ENCODE results near the gene CNIH3. TPM values are rescaled to one million over a fixed set of nuclear protein-coding genes. Genes with fewer than 3 reads are reported as not detected.
A peak's percentile ranks its signal among the peaks of the same experiment; 100 is the strongest.
"Not testable (repeated sequence)": the region's sequence is repeated elsewhere in the genome, so short reads cannot be mapped to it uniquely, and the experiment has no call there.

Gene CNIH3
- total RNA-seq, 6 donors from 2014 or later: 0.39 to 4.2 (median 2.1) TPM

- H3K9me3 ChIP-seq: no peaks in the 10 kb centered on the region
- H3K27me3 ChIP-seq: no peaks in the 10 kb centered on the region
- no peak overlapping the region for H3K27ac ChIP-seq
- no peak for ATAC-seq (ENCODE audit: low FRiP score in 2 of 2)
- H3K4me3 ChIP-seq: no peak overlapping the region
- H3K36me3 ChIP-seq: no peaks in the 10 kb centered on the region
- DNase-seq: no peak
- WGBS, 2 donors: 87 to 93% methylated on average over 6 to 8 of the region's 8 CpGs
- TF ChIP-seq CTCF (IDR thresholded peaks at IDR 0.05) (no peak), POLR2AphosphoS5 (IDR thresholded peaks at IDR 0.05) (no peak), POLR2A (IDR thresholded peaks at IDR 0.05) (no peak), EP300 (IDR thresholded peaks at IDR 0.05) (no peak)
- H3K4me1 ChIP-seq: no peaks in the 10 kb centered on the region
These were observed 88.1 kb downstream of the CNIH3 start for GRCh38 chr1:224704107-224704735.

DNA sequence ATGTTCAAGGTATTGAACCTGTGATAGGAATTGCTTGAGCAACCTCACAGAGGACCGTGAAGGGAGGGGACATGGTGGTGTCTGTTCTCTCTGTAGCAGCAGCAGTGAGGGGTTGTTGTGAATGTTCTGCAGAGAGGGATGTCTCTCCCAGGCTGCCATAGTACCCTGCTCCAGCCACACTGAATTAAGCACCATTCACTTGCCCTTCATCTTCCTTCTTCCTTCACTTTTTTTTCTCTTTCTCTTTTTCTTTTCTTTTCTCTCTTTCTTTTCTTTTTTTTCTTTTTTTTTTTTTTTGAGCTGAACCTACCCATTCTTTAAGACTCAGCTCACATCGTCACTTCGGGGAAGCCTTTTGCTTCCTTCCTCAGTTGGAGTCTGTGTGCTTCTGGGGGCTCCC is 89.5 kb downstream of the CNIH3 start:
- WGBS, 2 donors: 63 to 74% methylated on average over 3 of the region's 3 CpGs
- Histone ChIP-seq H3K27ac (no peak overlapping the region), H3K36me3 (no peaks in the 10 kb centered on the region), H3K4me3 (no peak overlapping the region), H3K4me1 (no peaks in the 10 kb centered on the region), H3K27me3 (no peaks in the 10 kb centered on the region), H3K9me3 (no peaks in the 10 kb centered on the region)
- DNase-seq: no peak
- ATAC-seq (ENCODE audit: low FRiP score in 2 of 2): no peak
- TF ChIP-seq POLR2AphosphoS5 (IDR thresholded peaks at IDR 0.05): no peak
- no peak for TF ChIP-seq POLR2A (IDR thresholded peaks at IDR 0.05)
- TF ChIP-seq CTCF (IDR thresholded peaks at IDR 0.05): no peak
- no peak for TF ChIP-seq EP300 (IDR thresholded peaks at IDR 0.05)

- Histone ChIP-seq H3K36me3 (no peaks in the 10 kb centered on the region), H3K4me3 (no peak overlapping the region), H3K27ac (no peak overlapping the region), H3K27me3 (no peaks in the 10 kb centered on the region), H3K4me1 (no peaks in the 10 kb centered on the region), H3K9me3 (no peaks in the 10 kb centered on the region)
- 72 to 88% methylated on average over 7 of the region's 7 CpGs for WGBS, 2 donors
- DNase-seq: peak in 1 of 2 donors; percentile 26
- TF ChIP-seq POLR2A (IDR thresholded peaks at IDR 0.05) (no peak), POLR2AphosphoS5 (IDR thresholded peaks at IDR 0.05) (no peak), CTCF (IDR thresholded peaks at IDR 0.05) (no peak), EP300 (IDR thresholded peaks at IDR 0.05) (no peak)
- peak in 1 of 2 donors; percentile 43 for ATAC-seq (ENCODE audit: low FRiP score in 2 of 2)
These were observed 92.0 kb downstream of the CNIH3 start for GRCh38 chr1:224707843-224708725.

- WGBS, 2 donors: 64 to 73% methylated on average over 3 of the region's 3 CpGs
- Histone ChIP-seq H3K27ac (no peak overlapping the region), H3K27me3 (no peaks in the 10 kb centered on the region), H3K9me3 (no peaks in the 10 kb centered on the region), H3K4me3 (no peak overlapping the region), H3K36me3 (no peaks in the 10 kb centered on the region), H3K4me1 (no peaks in the 10 kb centered on the region)
- no peak for TF ChIP-seq CTCF (IDR thresholded peaks at IDR 0.05)
- ATAC-seq (ENCODE audit: low FRiP score in 2 of 2) (no peak), DNase-seq (no peak)
These were observed 94.1 kb downstream of the CNIH3 start for GRCh38 chr1:224710196-224710595.

DNA sequence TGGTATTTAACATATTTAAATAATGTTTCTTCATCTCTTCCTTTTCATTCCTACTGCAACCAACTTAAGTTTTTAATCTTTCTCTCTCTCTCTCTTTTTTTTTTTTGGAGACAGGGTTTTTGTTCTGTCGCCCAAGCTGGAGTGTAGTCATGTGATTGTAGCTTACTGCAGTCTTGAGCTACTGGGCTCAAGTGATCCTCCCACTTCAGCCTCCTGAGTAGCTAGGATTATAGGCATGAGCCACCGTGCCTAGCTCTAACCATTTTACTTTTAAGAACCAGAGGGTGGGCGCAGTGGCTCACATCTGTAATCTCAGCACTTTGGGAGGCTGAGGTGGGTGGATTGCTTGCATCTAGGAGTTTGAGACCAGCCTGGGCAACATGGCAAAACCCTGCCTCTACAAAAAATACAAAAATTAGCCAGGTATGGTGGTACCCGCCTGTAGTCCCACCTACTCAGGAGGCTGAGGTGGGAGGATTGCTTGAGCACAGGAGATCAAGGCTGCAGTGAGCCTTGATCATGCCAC is 95.2 kb downstream of the CNIH3 start:
- H3K27ac ChIP-seq; ATAC-seq (ENCODE audit: low FRiP score in 2 of 2); H3K27me3 ChIP-seq; H3K4me3 ChIP-seq; H3K4me1 ChIP-seq; H3K9me3 ChIP-seq; H3K36me3 ChIP-seq; DNase-seq: not testable (repeated sequence)
- 72 to 78% methylated on average over 4 of the region's 4 CpGs for WGBS, 2 donors

Measured in upper lobe of left lung (tissue), 6 donors.